ENCODE results near the gene LSM6.

Gene LSM6

DNA sequence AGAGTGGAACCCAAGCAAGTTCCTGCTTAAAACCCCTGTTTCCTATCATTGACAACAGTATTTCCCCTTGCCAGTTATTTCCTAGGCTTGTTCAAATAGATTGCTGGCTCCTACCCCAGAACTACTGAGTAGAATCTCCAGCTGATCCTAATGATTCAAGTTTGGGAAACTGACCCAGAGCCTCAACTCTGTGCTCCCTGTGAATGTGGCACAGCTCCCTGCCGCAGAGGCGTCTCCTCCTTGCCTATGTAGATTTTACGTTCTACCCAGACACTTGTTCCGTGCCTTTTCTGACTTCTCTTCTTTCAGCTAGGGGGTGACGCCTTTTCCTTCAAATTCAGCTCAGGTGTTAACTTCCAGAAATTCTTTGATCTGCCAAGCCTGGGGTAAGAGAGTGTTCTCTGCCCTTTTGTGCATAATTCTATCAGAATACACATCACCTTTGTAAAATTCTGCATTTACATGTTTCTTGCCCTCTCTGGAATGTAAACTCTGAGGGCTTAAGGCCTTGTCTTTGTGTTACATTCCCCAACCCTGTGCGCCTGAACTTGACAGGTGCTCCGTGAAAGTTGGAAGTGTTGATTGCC lies 4.4 kb downstream of the LSM6 start:
- DNase-seq, result peak in 6 of 42 donors; percentile 8 to 56 (median 18)
- intact Hi-C loops (cut with DNase I), result loop anchor here (10.0 kb wide), 1 partner anchor 995 kb away; the partner anchor contains the start of gene OTUD4

DNA sequence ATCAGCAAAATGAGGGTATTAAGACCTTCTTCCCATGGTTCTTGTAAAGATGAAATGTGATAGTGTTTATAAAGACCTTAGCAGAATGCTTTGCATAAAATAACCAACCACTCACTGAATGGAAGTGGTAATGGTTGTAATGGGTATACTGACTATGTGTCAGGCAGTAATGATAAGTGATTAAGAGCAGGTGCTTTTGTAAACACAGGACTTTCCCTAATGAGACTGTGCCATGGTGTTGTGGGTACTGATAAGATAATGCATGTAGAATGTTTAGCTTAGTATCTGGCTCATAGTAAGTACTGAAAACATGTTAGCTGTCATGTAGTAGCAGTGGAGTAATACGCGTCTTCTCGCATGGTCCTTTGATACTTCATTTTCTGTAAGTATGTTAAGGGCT lies 6.9 kb downstream of the LSM6 start:
- DNase-seq, result no peak
- intact Hi-C loops (cut with DNase I), result no loop called here

DNA sequence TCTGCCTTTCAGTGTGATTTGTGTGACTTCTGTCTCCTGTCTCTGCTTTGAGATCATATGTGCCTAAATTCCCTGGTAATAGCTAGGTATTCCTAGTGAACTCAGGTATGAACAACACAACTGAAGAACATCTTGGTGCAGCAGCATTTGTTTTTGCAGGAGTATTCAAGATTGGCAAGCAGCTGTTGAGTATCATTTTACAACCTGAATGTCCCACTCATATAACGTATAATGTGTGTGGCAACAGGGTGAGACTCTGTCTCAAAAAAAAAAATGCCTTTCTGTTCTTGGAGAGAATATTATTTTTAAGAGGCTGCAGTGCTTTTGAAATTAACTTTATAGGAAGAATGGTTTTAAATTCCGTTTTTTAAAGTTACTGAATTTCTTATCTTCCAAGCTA lies 7.7 kb downstream of the LSM6 start:
- intact Hi-C loops (cut with DNase I), result no loop called here
- DNase-seq, result no peak

DNA sequence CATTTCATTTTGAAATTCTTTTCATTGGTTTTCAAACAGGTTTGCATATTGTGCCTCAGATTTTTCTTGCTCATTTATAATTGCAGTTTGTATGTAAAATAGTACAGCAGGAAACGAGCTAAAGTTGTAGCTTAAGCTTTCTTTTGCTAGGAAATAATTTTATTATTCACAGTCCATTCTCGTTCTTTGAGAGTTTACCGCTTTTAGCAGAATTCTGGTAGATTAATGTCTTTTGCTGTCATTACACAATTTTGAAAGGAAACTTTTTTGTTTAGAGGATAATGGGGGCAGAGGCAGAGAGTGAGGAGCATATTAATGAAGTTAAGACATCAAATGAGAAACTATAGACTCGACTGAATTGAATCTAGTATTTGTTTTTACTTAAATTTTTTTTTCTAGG lies 10.5 kb downstream of the LSM6 start:
- intact Hi-C loops (cut with DNase I), result no loop called here
- no peak for DNase-seq

DNA sequence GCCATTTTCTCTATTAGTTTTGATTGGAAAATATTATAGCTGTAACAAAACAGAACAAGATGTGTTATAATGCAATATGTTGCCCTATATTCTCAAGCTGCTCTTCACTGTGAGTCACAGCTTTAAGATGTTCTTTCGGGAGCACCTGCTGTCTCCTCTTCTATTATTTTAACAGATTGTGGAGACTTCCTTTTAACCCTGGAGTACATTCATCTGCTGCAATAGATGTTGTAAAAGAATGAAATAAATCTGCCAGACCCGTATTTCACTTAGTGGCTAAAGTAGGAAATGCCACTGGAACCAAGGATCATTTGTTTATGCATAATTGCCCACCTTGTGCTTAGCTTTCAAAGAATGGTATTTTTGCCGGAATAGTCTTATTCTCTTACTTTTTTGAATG lies 11.1 kb downstream of the LSM6 start:
- intact Hi-C loops (cut with DNase I), result no loop called here
- DNase-seq, result no peak

DNA sequence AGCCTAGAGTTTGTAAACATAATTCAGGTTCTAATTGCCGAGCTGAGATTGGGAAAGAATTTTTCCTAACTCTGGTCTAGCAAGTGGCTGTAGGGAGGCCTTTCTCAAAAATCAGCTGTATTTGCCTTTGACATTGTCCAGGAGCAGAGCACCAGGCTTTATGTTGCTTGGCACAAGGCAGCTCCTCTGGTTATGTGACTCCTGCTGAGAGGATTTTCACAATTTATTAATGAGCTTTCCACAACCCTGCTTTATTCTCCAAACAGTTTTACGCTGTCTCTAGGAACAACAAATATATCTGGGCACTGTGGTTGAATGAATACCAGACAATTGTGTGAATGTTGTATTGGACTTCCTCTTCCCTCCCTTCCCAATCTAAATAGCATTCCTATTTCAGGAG lies 14.9 kb downstream of the LSM6 start:
- intact Hi-C loops (cut with DNase I), result no loop called here
- DNase-seq, result no peak

DNA sequence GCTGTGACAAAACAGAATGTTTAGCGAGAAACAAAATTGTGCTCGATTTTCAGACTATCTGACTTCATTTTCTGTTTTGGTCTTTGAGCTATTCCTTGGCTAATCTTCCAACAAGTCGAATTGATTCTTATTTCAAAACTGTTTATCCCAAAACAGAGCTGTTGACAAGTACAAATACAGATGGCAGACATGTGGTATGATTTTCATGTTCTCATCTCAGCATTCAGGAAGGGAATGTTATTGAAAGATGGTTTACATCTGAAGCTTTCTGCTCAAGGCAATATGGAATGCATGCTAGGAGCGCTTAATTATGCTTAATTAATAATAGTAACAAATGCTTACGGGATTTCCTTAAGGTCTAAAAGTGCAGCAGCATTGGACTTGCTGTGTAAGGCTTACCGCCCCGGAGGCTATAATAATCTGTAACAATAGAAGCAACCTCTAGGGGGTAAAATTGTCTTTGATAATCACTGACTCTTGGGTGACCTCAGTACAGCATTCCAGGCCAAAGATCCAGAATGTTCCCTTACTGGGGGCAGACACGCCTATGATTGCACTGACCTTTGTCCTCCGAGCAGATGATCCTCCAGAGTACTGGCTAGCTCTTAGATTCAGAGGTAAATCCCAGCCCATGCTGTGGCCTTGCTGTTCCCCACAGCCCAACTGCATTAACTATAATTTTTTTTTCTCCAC lies 16.4 kb downstream of the LSM6 start:
- intact Hi-C loops (cut with DNase I), result no loop called here
- no peak for DNase-seq

DNA sequence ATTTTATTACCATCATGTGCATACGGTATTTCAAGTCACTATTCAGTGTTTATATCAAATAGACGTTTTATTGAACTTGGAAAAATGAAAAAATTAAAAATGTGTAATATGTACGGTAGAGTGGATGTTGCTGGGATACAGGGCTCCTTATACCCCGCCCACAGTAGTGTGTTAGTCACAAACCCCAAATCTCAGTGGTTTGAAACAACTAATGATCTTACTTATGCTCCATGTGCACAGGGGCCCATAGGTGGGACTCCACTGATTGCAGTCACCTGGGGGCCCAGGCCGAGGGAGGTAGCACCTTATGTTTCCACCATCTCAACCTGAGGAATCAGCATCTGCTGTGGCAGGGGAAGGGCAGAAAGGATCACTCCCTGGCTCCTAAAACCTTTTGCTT lies 18.1 kb downstream of the LSM6 start:
- intact Hi-C loops (cut with DNase I), result no loop called here

DNA sequence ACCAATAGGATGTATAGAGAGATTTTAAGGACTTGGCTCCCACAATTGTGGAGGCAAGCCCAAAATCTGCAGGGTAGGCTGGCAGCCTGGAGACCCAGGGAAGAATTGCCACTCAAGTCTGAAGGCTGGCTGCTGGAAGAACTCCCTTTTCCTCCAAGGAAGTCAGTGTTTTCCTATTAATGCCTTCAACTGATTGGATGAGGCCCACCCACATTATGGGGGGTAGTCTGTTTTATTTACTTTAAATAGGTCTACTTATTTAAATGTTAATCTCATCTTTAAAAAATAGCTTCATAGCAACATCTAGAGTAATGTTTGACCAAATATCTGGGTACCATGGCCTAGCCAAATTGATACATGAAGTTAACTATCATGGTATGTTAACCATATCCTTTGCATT lies 18.7 kb downstream of the LSM6 start:
- intact Hi-C loops (cut with DNase I), result no loop called here

More for the DNA sequence above, 18.1 kb downstream of the LSM6 start:
- DNase-seq, result no peak

DNA sequence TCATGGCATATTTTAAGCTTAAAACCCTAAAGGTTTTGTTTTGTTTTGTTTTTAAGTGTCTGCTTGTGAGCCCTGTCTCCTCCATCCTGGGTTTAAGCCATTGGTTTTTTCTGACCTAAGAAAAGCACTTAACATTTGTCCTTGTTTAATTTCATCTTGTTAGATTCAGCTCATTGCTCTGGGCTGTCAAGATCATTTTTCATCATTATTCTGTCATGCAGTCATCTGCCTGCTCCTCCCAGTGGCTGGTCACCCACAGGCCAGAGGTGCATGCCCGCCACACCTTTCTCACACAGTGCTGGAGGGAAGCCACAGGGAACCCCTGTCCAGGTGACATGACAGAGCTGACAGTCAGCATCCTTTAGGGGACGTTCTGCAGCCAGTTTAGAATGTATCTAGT lies 27.1 kb downstream of the LSM6 start:
- DNase-seq, result no peak
- intact Hi-C loops (cut with DNase I), result no loop called here

More for the DNA sequence above, 18.7 kb downstream of the LSM6 start:
- no peak for DNase-seq

DNA sequence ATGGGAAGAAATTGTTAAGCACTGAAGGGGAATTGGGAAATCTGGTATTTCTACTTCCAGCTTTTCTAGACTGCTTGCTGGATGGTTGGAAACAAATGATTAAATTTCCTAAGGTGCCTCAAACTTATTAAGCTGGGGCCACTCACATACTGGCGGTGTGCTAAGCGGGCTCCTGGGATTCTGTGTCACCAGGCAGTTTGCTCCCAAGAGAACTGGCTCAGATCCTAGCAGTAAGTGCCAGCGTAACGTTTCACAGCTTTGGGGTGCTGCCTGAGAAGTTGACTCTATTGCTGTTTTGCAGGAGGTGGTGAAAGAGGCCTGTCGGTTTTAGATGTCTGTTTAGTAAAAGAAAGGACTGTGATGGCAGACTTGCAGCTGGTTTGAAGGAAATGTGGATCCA lies 31.9 kb downstream of the LSM6 start:
- intact Hi-C loops (cut with DNase I), result no loop called here
- DNase-seq, result peak in 6 of 42 donors; percentile 14 to 60 (median 23)

DNA sequence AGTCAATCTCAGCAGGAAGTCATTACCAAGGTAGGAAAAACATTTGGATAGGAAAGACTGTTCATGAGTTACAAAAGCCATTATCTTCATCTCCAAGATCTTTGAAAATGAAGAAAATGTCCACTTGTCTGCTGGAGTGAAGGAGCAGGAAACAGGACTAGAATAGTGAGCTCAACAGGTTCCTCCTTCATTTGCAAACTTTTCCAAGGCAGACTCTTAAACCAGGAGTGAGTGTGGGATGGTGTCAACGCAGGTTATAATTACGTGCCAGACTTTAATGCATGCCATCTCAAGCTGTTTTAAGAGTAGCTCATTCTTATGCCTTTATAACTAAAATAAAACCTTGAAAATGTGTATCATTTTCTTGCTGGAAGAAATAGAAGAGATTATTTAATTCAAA lies 35.4 kb downstream of the LSM6 start:
- intact Hi-C loops (cut with DNase I), result no loop called here
- DNase-seq, result peak in 6 of 42 donors; percentile 12 to 61 (median 30)

DNA sequence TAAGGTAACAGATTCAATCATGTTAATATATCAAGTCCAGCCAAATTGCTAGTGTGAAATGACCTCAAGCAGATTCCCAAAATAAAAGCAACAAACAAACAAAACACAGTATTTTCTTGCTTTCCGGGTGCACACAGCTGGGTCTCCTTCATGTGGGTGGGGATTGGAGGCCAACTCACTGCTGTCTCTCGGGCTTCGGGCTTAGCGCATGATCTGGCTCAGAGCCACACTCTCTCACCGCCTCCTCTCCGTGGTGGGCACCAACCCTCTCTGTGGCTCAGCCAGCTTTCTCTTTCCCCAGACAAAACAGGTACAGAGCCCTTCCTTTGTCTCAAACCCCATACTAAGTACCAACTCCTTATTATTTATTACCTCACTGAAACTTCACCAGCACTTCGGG lies 35.9 kb downstream of the LSM6 start:
- DNase-seq, result peak in 1 of 42 donors; percentile 44
- intact Hi-C loops (cut with DNase I), result no loop called here

DNA sequence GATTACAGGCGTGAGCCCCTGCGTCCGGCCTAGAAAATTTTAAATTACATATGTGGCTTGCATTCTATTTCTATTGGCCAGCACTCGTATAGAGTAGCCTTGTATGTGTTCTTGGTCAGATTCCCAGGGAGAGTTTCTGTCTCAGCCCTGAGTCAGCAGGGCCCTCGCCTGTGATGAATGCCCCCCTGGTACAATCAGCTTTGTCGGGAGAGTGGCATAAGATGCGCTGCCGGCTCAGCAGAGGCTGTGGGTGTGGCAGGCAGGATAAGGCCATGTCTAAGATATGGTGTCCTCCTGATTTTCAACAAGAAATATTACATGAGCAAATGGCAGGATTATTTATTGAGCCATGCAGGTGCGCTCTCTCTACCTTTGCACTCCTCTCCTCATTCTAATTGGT lies 37.3 kb downstream of the LSM6 start:
- DNase-seq, result no peak

DNA sequence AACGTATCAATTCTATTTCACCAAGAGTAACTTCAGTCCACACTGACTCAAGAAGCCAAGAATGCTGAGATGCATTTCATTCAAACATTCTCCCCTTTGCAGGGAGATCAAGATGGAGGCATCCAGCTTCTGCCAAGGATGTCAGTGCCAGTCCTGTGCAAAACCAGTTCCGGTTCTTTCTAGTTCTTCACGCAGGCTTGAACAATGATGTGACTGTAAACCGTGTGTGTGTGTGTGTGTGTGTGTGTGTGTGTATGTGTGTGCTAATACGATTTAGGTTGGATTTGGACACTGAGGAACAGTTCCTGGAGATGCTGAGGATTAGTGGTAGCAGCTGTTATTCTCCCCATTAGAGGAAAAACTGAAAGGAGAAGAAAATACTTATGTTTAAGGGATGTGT lies 38.7 kb downstream of the LSM6 start, which contains the start of gene REELD1:
Gene REELD1 (plus strand): TSS at position 301 of the 400 bp plus-strand sequence. CDS start 2,415 bp downstream, outside the sequence.
- DNase-seq, result no peak
- intact Hi-C loops (cut with DNase I), result no loop called here

More for the DNA sequence above, 37.3 kb downstream of the LSM6 start:
- intact Hi-C loops (cut with DNase I), result no loop called here

DNA sequence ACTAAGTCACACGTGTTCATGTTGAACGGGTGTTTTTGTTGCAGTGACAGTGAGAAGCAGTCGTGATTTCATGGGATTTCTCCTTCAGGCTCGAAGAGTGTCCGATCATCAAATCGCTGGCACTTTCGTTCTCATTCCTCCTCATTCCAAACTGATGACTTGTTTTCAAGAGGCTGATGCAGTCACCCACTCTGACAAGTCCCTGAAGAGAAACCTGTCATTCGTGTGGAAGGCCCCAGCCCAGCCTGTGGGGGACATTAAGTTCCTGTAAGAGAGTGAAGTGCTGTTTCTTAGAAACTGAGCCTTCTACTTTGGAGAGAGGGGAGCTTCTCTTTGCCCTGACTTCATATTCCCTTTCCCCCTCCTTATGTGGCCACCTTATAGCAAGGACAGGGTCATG lies 46.8 kb downstream of the LSM6 start:
- DNase-seq, result no peak
- intact Hi-C loops (cut with DNase I), result no loop called here

DNA sequence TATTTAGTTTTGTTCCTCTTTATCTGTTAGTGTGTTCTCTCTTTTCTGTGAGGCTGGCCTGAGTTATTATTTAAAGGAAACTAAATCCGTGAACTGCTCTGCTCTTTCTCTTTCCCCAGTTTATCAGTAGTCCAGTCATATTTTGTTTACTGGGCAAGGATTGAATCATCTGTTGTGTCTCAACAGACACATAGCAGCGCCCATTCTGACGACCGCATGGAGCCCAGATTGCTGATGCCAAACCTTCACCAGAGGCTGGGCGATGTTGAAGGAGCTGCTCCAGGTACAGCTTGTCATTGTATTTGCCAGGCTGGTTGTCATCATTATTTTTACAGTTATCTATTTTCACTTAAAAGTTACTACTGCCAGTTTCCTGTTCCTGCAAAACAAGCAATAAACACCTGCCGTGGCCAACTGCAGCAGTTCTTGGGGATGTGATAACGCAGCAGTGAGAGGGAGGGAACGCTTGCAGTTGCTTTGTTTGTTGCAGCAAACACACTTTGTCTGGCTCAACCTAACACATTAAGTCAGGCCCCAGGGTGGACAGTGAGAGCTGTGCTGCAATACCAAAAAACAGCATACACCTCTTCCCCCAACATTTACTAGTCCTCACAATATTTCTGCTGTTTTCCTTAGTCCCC lies 48.9 kb downstream of the LSM6 start:
- intact Hi-C loops (cut with DNase I), result no loop called here
- peak in 2 of 42 donors; percentile 11 to 31 for DNase-seq

DNA sequence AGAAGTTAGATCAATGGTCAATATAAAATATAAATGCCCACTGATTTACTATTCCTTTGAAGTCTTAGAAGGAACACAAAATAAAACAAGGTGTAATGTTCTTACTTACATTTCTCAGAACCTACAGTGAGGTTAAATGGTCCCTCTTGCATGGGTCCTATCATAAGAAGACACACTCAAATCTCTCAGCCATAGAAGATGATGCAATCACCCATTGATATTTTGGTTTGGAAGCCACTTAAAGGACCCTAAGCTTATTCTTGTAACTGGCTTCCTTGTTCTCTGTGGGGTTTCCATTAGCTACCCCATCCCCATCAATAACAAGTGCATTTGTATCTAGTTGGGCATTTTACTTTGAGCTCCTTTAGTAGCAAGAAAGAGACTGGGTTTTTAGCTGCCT lies 53.9 kb downstream of the LSM6 start:
- intact Hi-C loops (cut with DNase I), result no loop called here

DNA sequence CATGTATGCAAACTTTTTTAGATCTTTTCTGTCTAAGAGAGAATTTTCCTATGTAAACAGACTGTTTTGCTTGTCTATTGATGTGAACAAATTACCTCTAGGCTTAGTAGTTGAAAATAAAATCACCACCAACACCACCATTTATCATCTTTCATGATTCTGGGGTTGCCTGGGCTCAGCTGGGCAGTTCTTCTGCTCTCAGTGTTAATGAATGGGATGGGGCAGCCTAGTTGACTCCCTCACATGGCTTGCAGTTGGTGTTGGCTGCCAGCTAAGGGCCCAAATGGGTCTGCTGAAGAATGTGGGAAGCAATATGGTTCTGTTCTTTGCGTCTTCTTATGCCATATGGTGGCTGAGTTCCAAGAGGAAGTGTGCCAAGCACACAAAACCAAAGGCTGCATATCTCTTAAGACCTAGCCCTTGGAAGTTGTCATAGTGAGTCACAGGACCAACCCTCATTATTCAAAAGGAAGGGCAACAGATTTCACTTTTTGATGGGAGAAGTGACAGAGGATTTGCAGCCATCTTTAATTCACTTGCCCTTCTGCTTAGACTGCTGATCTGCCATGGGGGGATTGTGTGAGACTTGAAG lies 56.7 kb downstream of the LSM6 start:
- intact Hi-C loops (cut with DNase I), result no loop called here
- no peak for DNase-seq

More for the DNA sequence above, 53.9 kb downstream of the LSM6 start:
- DNase-seq, result no peak

DNA sequence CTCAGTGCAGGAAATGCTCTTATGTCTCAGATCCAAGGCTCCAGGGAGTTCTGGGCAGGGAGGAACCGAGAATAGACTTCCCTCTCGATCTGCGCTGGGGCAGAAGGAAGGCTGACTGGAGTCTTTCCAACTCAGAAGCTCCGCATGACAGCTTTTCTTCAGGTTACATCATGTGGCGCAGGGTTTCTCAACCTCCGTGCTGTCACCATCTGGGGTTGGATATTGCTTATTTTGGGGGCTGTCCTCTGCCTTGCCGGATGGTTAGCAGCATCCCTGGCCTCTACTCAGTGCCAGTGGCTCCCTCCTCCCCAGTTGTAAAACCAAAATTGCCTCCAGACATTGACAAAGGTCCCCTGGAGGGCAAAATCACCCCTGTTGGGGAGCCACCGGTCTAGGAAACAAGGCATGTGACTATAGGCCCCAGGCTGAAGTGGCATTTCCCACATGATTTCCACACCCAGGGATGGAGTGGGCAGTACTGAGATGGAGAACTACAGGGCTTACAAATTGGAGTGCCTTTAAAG lies 60.2 kb downstream of the LSM6 start:
- intact Hi-C loops (cut with DNase I), result no loop called here
- DNase-seq, result no peak

Data from head of caudate nucleus (tissue), 42 donors.